NCI-H187 treated with DMSO at 0.1 percent for 48 hours (cell line): ENCODE data around the gene DNM3.

Experiments
- DNase-seq: peaks from one replicate; lab custom pipeline; 2025; lab: John Stamatoyannopoulos, UW

DNM3 gene

DNA sequence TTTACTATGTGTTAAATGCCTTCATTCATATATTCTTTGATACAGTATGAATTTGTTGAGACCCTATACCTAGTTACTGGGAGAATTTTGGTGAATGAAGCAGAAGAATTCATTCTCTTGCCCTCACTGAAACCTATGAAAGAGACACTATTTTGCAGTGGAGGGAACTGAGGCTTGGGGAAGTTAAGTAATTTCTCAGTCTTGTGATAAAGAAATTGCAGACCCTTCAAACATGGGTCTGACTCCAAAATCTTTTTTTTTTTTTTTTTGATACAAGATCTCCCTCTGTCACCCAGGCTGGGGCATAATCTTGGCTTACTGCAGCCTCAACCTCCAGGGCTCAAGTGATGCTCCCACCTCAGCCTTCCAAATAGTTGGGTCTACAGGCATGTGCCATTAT, 132.1 kb downstream of the DNM3 start:
- no peak for DNase-seq

DNA sequence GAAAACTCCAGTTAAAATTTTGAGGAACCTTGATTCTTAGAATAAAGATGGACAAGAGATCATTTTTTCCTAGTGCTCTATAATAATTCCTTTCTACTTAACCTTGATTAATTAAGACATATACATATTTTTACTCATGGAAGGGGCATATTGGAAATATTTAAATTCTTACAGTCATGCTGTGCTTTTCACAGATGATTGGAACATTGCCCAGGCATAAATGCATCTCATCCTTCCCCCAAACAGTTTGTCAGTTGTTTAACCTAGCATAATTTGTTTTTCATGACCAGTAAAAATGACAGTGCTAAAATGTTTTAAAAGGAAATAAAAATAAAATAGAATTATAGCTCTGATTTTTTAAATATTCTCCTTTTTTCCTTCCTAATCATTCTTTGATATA, 140.0 kb downstream of the DNM3 start:
- DNase-seq = no peak

DNA sequence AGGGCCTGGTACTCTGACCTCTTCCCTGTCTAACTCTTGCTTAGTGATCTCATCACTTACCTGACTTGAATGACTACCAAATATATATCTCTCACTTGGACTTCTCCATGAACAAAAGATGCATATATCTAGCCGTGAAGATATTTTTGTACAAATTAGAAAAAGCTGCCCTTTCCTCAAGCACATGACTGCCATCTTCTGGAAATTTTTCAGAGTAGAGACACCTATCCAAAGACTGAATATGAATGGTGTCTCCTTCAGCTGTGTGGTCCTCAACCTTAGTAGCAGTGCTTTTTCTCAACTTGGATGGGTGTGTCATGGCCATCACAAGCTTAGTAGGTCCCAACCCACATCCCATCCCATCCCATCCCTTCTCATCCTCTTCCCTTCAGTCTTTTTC, 142.3 kb downstream of the DNM3 start:
- DNase-seq = no peak

DNA sequence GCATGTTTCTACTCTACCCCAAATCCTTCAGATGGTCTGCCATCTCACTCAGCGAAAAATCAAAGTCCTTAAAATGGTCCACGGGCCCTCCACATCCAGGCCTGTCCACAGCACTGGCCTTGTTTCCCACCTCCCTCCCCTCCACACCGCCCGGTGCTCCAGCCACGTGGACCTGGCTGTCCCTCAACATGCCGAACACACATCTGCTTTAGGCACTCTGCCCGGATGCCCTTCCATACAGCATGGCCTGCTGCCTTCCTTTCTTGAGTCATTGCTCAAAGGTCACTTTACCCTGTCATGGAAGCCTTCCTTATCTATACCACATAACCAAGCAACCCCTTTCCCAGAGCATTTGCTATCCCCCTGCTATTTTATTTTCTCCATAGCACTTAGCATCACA, 143.0 kb downstream of the DNM3 start:
- DNase-seq = no peak

DNA sequence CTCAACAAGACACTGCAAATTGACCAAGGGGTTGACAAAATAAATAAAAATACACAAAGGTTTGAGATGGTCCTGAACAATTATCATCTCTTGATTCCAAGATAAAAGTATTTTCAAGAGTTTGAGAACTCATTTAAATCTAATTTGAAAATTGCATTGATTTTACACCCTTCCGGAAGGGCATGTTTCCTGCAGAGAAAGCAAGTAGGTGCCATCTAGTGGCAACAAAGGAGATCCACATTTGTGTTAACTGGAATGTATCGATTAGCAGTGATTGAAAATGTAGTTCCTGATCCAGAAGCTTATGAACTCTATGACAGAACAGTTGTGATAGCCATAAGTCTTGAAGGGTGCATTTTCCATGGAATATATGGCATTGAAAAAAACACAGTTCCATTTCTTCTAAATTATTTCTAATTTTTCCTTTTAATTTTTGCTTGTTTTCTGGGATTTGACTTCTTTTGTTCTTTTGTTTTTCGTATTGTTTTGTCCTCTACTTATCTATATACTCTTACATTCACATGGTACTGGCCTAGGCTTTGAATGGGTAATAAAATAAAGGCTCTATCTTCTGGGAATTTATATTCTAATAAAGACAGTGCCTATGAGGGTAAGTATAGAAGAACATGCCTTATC, 143.7 kb downstream of the DNM3 start:
- no peak for DNase-seq

DNA sequence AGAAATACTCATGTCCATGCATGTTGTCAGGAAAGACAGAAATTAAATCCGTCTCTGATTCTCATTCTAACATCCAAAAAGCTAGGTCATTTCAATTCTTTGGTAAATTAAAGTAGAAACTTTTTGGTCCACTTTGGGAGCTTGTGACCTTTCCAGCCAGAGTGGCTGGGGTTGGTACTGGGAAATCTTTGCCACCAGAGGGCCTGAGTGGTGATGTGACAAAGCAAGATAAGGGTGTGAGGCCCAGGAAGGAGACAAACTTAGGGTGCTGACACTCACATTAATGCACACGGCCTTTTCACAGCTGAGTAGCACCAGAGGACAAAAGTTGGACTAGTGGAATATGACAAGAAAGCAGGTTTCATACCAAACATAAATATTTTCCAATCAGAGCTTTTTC, 144.3 kb downstream of the DNM3 start:
- no peak for DNase-seq

DNA sequence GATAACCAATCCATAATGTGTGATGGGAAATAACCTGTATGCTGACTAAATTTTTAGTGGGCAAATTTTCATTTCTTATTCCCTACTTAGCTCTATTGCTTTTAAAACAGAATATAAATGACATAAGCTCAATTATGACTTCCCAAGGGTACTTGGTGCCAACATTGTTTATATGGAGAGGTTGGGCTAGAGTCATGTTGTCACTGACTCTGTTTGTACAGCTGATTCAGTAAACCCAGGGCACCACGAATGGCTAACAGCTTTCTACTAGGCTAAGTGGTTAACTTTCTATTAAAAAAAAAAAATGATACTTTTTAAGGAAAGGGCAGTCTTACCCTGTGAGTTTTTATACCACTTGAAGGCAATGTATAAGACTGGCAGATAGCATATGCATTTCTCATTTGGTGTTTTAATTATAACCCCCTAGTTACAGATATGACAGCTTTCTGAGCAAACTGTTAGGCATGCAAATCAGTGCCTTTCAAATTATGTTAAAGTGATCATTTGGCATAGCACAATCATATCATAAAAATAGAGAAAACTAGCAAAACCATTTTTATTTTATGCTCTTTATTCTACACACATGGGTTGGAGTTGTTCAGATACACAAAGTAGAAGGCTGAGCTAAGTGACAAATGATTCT, 147.1 kb downstream of the DNM3 start:
- DNase-seq = no peak

DNA sequence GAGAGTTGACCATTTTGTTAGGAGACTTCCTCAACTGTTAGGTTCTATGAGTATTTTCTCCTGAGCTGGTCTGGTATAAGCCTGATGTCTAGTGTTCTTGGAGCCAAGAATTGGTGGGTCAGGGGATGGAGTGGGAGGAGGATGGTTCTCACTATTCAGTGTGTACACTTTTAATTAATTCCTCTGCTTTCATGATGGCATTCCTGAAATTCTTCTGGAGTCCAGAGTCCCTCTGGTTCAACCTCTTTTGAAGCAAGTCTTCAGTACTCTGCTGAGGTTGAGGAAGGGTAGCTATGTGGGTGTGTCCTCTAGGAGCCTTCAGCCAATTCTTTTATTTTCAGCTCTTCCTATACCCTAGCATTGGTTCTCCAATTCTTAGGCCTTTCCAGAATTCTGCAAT, 149.1 kb downstream of the DNM3 start:
- DNase-seq = no peak

DNA sequence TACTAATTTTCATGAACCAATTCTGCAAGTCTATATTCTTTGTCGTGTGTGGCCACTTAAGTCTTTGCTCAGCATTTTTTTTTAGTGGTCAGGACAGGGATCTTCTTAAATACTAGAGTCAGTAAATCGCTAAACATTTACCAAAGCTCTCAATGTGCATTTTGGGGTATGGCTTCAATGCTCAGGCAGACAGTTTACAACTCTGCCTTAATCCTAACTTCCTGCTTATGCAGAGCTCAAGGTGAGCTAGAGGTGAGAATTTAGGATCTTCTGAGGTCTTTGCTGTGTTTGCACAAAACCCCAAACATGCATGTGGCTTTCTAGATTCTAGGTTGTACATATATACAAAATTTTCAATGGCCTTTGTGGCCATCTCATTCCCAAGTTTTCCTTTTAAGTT, 153.0 kb downstream of the DNM3 start:
- DNase-seq = no peak

DNA sequence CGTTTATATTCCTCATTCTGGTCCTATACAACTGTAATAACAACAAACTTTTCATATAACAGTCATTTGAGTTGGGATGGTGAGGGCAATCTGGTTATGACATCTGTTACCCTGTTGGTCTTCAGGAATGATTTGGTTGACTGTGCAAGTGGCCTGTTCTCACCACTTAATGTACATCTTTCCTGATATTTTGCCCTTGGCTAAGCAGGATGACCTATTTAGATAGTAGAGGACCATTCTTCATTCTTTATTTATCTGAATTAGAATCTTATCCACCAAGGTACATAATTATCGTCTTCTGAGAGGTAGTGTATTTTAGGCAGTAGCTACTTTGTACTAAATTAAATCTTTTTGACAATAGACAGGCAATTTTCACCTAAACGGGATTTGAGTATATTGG, 154.3 kb downstream of the DNM3 start:
- DNase-seq = no peak

DNA sequence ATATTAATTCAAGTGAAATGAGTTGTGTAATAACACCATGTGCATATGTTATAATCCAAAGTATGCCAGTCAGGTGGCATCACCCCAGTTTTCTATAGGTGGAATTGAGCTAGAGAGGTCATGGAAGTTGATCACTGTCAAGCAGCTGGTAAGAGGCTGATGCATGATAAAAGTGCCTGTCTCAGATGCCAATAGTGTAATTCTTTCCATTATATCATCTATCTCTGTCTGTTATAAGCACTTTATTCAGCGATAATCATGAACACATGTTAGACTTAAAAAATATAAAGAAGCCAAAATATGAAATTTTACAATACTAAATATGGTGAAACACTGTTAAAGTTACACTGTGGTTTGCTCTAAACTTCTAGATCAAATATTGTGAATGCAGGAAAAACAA, 156.6 kb downstream of the DNM3 start:
- DNase-seq = no peak

DNA sequence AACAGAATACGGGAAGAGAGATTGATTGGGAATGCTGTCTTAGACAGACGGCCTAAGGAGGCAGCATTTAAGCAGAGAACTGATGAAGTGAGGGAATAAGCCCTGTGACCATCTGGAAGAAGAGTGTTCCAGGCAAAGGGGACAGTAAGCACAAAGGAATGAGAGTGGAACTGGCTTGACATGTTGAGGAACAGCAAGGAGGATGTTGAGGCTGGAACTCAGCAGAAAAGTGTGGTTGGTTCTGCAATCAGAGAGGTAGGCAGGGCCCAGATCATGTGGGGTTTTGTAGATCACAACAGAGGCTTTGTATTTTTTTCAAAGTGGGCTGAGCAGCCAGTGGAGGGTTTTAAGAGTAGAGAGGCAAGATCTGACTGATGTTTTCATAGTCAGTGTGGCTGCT, 157.4 kb downstream of the DNM3 start:
- DNase-seq = no peak

DNA sequence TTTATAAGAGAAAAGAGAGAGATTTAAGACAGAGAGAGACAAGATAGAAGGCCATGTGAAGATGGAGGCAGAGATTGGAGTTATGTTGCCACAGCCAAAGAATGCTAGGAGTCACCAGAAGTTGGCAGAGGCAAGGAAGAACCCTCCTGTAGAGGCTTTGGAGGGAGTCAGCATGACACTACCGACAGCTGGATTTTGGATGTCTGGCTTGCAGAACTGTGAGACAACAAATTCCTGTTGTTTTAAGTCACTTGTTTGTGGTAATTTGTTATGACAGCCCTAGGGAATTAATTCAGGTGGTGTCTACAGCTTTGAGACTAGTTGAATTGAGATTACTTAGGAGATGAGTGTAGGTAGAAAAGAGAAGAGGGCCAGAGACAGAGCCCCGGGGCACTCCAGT, 158.5 kb downstream of the DNM3 start:
- DNase-seq = no peak

DNA sequence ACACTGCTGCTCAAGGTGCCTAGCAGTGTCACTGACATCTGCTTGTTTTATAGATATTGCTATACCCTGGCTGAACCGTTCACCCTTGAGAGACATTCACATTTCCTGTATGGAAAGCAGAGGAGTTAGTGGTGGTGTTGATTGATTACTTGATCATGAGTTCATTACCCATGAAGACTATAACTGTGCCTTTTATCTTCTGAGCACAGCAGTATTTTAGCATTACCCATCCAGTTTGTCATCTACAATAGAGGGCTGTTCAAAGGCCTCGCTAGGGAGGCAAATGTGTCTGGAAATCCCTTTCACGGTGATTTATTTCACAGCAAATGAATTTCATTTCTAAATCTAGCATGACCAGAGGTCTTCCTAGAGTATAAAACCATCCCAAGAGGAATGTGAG, 160.0 kb downstream of the DNM3 start:
- no peak for DNase-seq

DNA sequence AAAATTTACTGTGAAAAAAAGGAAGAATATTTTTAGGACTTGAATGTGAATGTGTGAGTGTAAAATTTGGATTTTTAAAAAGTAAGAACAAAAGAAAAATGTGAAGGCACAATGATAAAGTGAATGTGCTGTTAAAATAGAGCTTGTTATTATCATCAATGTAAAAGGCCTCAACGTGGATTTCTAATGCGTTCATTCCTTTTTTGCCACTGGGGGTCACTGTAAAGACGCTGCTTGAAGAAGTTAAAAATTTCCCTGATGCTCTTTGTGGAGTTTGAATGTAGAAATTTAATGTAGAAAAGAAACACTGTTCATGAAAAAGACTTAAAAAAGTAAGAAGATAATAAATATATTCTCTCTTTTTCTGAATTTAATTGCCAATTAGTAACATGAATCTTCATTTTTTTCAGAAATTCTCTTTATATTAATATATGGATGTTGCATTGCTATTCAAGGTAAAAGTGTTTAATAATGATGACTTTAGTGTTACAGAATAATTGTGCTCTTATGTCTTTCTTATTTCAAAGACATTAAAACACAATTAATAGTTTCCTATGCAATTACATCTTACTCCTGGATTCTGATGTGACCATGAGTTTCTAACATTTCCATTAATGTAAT, 161.5 kb downstream of the DNM3 start:
- DNase-seq = no peak

DNA sequence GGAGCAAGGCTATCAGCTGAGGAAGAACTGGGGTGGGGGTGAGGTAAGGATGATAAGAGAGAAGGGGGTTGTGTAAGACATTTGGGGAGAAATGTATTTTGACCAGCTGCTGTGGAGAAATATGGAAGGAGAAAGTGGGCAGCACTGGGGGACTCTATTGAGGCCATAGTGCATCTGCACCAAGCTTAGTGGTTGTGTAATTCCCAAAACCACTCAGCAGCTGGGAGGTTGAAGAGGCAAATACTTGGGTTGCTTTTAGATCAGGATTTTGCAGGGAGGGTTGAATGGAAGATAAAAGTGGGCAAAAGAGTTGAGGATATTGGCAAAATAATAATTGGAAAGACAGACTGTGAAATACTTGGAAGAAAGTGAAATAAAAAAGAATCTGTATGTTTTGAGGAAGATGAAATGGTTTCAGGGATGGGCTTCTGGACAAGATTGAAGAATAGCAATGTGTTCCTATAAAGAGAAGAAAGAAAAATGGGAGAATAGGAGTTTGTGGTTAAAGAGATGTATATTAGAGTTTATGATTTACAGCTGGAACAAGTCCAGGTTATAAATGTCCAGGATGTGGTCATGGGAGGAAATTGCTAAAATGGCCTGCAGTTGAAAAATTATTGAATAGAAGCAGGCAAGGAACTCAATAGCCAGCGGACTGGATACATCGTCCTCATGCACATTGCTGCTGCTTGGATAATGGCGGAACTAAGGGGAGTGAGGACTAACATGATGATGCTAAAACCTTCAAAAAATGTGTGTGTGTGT, 162.7 kb downstream of the DNM3 start:
- DNase-seq = no peak

DNA sequence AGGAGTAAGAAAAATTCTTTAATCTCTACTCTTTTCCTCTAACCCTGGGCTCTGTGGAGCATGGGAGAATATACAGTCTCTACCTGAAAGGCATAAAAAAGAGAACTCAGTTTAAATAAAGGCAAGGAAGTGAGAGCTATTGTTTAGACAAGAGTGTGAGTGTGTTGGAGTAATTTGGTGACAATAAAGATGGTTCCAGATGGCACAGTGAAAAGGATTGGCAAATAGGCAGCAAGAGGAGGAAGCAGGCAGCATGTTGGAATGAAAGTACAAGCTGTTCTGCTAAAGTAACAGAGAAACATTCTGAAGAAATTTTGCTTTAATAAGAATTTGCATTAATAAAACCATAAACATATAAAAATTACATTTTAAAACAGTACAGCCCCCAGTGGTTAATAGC, 163.4 kb downstream of the DNM3 start:
- DNase-seq = no peak

DNA sequence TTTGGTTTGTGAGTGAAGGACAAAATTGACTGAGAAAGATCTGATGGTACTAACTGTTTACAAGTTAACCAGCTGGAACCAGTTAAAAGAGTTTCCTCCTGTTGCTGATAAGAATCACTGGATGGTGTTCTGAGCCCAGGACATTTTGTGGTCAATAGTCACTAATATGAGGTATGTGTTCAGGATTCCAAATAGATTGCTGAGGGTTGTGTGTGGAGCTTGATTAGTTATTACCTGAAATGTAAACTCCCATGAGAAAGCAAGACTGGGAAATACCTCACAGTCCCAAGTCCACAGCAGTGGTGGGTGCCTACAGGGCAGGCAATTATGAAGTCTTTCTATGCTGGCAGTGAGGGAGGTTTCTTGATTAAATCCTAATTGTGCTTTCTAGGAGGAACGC, 164.6 kb downstream of the DNM3 start:
- no peak for DNase-seq

DNA sequence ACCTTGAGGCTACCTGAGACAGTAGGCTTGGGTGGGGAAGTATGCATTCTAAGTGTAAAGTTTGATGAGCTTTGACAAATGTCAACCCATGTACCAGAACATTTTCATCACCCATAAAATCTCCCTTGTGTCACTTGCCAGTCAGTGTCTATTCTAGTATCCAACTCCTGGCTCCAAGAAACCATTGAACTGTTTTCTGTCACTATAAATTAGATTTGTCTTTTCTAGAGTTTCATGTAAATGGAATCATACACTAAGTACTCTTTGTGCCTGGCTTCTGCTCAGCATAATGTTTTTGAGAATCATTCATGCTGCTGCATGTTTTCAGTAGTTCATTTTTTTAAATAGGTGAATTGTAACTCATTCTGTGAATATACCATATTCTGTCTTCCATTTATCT, 165.4 kb downstream of the DNM3 start:
- DNase-seq = no peak

DNA sequence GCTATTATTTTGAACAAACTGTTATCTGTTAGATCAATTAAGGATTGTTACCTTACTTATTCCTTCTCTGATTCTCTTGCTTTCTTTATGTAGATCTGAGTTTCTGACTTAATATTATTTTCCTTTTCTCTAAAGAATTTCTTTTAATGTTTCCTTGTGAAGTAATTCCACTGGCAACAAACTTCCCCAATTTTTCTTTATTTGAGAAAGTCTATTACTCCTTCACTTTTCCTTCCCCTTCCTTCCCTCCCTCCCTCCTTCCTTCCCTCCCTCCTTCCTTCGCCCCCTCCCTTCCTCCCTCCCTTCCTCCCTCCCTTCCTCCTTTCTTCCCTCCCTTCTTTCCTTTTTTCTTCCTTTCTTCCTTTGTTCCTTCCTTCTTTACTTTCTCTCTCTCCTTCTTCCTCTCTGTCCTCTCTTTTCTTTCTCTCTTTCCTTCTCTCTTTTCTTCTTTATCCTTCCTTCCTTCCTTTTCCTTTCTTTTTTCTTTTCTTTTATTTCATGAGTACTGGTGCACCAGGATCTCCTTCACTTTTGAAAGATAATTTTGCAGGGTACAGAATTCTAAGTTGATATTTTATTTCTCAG, 177.5 kb downstream of the DNM3 start:
- DNase-seq = no peak

DNA sequence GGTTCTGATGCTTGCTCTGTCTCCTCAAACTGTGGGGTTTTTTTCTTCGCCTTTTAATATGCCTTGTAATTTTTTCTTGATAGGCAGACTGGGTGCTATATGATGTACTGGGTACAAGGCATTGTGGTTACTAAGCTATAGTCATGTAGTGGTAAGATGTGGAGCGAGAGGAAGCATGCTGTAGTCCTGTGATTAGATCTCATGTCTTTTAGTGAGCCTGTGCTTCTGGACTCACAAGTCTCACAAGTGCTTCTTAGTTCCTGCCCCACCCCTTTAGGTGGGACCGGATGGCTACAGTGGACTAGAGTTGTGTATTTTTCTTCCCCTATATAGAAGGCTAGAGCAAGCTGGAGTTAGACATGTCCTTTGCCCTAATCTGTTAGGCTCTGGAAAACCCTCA, 178.7 kb downstream of the DNM3 start:
- no peak for DNase-seq

DNA sequence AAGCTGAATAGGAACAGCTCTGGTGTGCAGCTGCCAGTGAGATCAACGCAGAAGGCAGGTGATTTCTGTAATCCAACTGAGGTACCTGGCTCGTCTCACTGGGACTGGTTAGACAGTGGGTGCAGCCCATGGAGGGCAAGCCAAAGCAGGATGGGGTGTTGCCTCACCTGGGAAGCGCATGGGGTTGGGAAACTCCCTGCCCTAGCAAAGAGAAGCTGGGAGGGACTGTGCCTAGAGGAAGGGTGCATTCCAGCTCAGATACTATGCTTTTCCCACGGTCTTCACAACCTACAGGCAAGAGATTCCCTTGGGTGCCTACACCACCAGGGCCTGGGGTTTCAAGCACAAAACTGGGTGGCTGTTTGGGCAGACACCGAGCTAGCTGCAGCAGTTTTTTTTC, 183.2 kb downstream of the DNM3 start:
- no peak for DNase-seq
